A549 treated with Hydrocortisone at 1 μM for 4 hours (cell line): ENCODE data around the gene METTL9. TPM values are rescaled to one million over a fixed set of nuclear protein-coding genes. Genes with fewer than 3 reads are reported as not detected.

ENCODE experiments used
- total RNA-seq: library from RNA; stranded (reverse); fragments of 200-300 nt; extraction: Qiagen RNA extraction; gene quantifications from 5 replicates; pipeline ENCODE4 v1.2.3, GENCODE V29; 2022

METTL9 gene
- 101 to 107 TPM (median 104 TPM) in 5 replicates for total RNA-seq

DNA sequence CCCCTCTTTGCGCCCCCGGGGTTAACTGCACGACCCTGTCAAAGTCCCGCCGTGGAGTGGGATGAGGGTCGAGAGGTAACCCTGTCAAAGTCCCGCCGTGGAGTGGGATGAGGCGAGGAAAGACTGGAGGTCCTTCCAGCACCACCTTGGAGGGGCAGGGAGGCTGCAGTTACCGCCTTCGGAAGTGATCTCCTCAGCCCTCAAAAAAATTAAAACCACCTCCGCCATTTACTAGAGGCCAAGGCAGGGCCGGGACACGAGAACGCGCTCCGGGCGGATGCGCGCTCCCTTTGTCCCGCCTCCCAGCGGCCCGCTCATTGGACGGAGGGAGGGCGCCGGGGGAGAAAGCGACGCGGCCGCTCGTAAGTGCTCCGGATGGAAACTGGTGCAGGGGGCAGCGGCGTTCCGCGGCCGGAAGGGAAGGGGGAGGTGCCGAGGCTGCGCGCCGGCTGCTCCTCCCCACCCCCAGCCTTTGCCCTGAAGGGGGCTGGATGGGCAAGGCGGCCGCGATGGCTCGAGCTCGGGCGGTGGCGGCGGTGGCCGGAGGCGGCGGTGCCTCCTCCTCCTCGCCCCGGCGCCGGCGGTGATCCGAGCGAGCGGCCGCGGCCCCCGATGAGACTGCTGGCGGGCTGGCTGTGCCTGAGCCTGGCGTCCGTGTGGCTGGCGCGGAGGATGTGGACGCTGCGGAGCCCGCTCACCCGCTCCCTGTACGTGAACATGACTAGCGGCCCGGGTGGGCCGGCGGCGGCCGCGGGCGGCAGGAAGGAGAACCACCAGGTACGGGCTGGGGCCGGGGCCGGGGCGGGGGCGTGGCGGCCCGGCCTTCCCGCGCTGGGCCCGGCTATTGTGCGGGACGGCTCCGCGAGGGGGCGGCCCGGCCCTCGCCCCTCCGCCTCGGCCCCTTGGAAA lies at the start of gene METTL9:
METTL9 (plus strand) TSS at position 456 of the 909 bp plus-strand sequence; CDS start at position 613, 157 bp downstream.

DNA sequence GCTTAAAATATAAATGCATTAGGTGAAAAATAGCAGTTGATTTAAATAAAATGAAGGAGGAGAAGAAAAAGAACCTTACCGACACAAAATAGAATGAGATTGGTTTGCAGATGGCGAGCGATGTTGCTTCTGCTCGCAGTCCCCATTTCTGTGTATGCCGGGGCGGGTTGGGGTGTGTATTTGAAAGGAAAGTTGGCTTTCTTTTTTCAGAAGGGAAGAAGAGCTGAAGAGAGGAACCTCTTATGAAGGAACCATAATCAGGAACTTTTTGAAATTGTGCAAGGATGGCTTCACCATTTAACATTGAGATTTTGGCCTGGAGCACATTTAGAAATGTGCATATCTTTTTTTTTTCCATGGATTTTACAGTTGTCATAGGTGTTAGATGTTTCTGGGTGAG lies 53.1 kb downstream of the METTL9 start, which contains the start of gene IGSF6:
IGSF6 (minus strand) TSS at position 156 of the 400 bp plus-strand sequence; CDS start at position 146, 10 bp downstream.

DNA sequence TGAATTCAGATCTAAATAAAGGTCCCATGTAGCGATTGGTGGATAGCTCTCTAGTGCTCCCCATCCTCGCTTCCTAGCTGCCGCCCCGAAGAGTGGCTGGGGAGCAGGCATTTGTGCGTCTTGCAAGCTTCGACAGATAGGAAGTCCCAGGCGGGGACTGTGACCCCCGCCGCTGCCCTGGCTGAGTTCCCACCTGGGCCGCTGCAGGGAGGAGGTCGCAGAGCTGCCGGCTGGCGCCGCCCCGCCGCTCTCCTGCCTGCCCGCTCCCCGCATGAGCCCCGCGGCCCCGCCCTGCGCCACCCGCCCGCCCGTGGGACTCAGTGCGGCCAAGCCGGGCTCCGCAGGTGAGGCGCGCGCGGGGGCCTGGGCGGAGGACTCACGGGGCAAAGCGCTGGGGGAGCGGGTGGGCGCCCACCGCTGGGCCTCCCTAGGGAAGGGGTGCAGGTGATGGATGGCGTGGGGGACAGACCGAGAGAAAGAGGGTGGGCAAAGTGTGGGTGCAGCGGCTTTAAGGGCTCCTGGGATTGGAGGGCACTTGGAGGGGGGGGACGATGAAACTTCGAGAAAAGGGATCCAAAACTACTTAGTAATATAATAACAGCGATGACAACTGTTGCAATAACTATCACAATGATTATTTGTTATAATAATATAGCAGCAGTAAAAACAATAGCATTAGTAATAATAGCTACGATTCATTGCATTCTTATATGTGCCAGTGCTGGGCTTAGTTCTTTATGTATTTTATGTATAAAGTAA lies 64.7 kb downstream of the METTL9 start, which contains the start of gene OTOA:
OTOA (plus strand) TSS at position 80 of the 759 bp plus-strand sequence. CDS start 14,547 bp downstream, outside the sequence.

Other genes starting within 250 kb of the METTL9 start
- gene IGSF6, start 53.0 kb downstream of the METTL9 start, total RNA-seq, result not detected in 5 replicates
- gene OTOA, start 64.4 kb downstream of the METTL9 start, total RNA-seq, result 0.05 to 0.16 TPM (median 0.09 TPM) in 5 replicates